Smooth muscle cell (in vitro differentiated cells): ENCODE results near the gene NBEAL2. TPM values are rescaled to one million over a fixed set of nuclear protein-coding genes. Genes with fewer than 3 reads are reported as not detected.
A peak's percentile ranks its signal among the peaks of the same experiment; 100 is the strongest.

Source experiments
- DNase-seq: peaks from one replicate; lab custom pipeline; 2025; ENCODE audit not compliant: unreplicated experiment; lab: John Stamatoyannopoulos, UW
- H2AFZ ChIP-seq: fragments of 200-600 bp; sonication (generic); 2 replicates; pipeline ENCODE4 v1.6.0; 2016; ENCODE audit warnings: antibody characterized with exemption, low read depth, mild to moderate bottlenecking
- H3F3A ChIP-seq: fragments of 200-600 bp; sonication (generic); 2 replicates; pipeline ENCODE4 v1.6.0; 2017; ENCODE audit warnings: antibody characterized with exemption, low read depth
- H3K27ac ChIP-seq: fragments of 200-600 bp; sonication (generic); 2 replicates; pipeline ENCODE4 v1.5.1; 2016; ENCODE audit warnings: low read depth, mild to moderate bottlenecking
- H3K27me3 ChIP-seq: fragments of 200-600 bp; sonication (generic); 2 replicates; pipeline ENCODE4 v1.6.1; 2016; ENCODE audit warnings: low read depth, mild to moderate bottlenecking
- H3K36me3 ChIP-seq: fragments of 200-600 bp; sonication (generic); 2 replicates; pipeline ENCODE4 v1.5.1; 2016; ENCODE audit warnings: low read depth
- H3K4me1 ChIP-seq: fragments of 200-600 bp; sonication (generic); 2 replicates; pipeline ENCODE4 v1.5.1; 2016; ENCODE audit warnings: low read depth
- H3K4me2 ChIP-seq: fragments of 200-600 bp; sonication (generic); 2 replicates; pipeline ENCODE4 v1.6.0; 2016; ENCODE audit warnings: mild to moderate bottlenecking
- H3K4me3 ChIP-seq: fragments of 200-600 bp; sonication (generic); 2 replicates; pipeline ENCODE4 v1.5.1; 2016; ENCODE audit warnings: mild to moderate bottlenecking
- H3K79me2 ChIP-seq: fragments of 200-600 bp; sonication (generic); 2 replicates; pipeline ENCODE4 v1.6.0; 2016; ENCODE audit warnings: low read depth, mild to moderate bottlenecking
- H3K9ac ChIP-seq: fragments of 200-600 bp; sonication (generic); 2 replicates; pipeline ENCODE4 v1.6.0; 2016; ENCODE audit warnings: low read depth
- H3K9me3 ChIP-seq: fragments of 200-600 bp; sonication (generic); replicated peaks from 2 replicates; pipeline ENCODE4 v1.5.1; 2016; ENCODE audit warnings: low read depth
- H4K20me1 ChIP-seq: fragments of 200-600 bp; sonication (generic); 2 replicates; pipeline ENCODE4 v1.6.0; 2016; ENCODE audit warnings: low read depth
- CTCF ChIP-seq: fragments of 200-600 bp; sonication (generic); IDR thresholded peaks from 2 replicates; pipeline ENCODE4 v1.5.1; 2017; ENCODE audit warnings: borderline replicate concordance, mild to moderate bottlenecking, antibody characterized with exemption; ENCODE audit not compliant: insufficient read depth, poor library complexity, severe bottlenecking
- WGBS: methylation state at CpG from one replicate; pipeline ENCODE4 v1.1.7; 2016; ENCODE audit warnings: low lambda C conversion rate; 5-methylcytosine and 5-hydroxymethylcytosine counted together
- polyA plus RNA-seq: library from polyadenylated mRNA; unstranded; fragments of >200 nt; fragmentation: Nextera tagmentation; extraction: Ambion mirVana; gene quantifications from 2 replicates; pipeline ENCODE4 v1.2.1, GENCODE V29; 2016
- total RNA-seq: library from RNA; depleted of rRNA; stranded (reverse); fragments of >200 nt; gene quantifications from 2 replicates; pipeline ENCODE4 v1.2.3, GENCODE V29; 2014

The NBEAL2 gene
- total and polyA plus RNA-seq, 2 experiments from 2014 or later: 4.1 to 11.9 TPM

DNA sequence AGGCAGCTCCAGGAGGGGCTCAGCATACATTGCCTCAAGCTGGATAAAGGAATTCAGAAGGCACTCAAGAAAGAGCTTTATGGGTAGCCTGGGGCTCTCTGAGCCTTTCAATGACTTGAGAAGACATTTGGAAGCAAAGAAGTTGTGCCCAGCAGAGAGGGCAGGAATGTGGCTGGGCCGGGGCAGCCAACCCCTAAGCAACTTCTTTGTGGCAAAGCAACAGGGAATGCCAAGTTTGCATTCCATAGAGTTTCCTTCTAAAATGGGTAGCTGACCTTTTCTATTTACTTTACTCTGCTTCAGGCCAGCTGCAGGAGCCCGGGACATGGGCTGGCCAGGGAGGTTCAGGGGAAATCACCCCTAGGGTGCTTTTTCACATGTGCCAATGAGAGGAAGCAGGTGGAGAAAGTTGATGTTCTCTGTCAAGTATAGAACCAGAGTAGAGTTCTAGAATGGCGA, 48.5 kb upstream of the NBEAL2 start:
- no peak overlapping the region for H3K9ac ChIP-seq

GRCh38 chr3:46931631-46932331, 47.7 kb upstream of the NBEAL2 start:
- Histone ChIP-seq H3K79me2 (peaks cover 43% of the 10 kb centered on the region), H2AFZ (no peak overlapping the region), H4K20me1 (peaks cover 89% of the 10 kb centered on the region), H3K36me3 (no peaks in the 10 kb centered on the region), H3K27ac (peak overlapping the region; percentile 48), H3K4me3 (no peak overlapping the region), H3K4me2 (peak overlapping the region; percentile 58), H3K4me1 (peaks cover 13% of the 10 kb centered on the region), H3K27me3 (no peaks in the 10 kb centered on the region), H3K9ac (peak overlapping the region; percentile 6), H3K9me3 (no peaks in the 10 kb centered on the region), H3F3A (peaks cover 10% of the 10 kb centered on the region)
- TF ChIP-seq CTCF: no peak
- no peak for DNase-seq
- WGBS: 55% methylated on average over 6 of the region's 6 CpGs

More for the DNA sequence above, 48.5 kb upstream of the NBEAL2 start:
- H2AFZ ChIP-seq: no peak overlapping the region
- no peak overlapping the region for H3K4me3 ChIP-seq
- no peak overlapping the region for H3K4me2 ChIP-seq
- TF ChIP-seq CTCF: no peak
- DNase-seq: no peak
- H3K79me2 ChIP-seq: peaks cover 43% of the 10 kb centered on the region
- H4K20me1 ChIP-seq: peaks cover 89% of the 10 kb centered on the region
- peaks cover 4% of the 10 kb centered on the region for H3F3A ChIP-seq
- H3K27me3 ChIP-seq: no peaks in the 10 kb centered on the region
- no peaks in the 10 kb centered on the region for H3K36me3 ChIP-seq
- H3K9me3 ChIP-seq: no peaks in the 10 kb centered on the region
- H3K4me1 ChIP-seq: peaks cover 10% of the 10 kb centered on the region
- WGBS: 86% methylated on average over 3 of the region's 3 CpGs
- peak overlapping the region; percentile 10 for H3K27ac ChIP-seq

GRCh38 chr3:46932455-46933225, 46.8 kb upstream of the NBEAL2 start:
- Histone ChIP-seq H3F3A (peaks cover 10% of the 10 kb centered on the region), H2AFZ (no peak overlapping the region), H3K4me1 (peaks cover 13% of the 10 kb centered on the region), H3K9ac (no peak overlapping the region), H3K27me3 (no peaks in the 10 kb centered on the region), H3K79me2 (peaks cover 40% of the 10 kb centered on the region), H3K27ac (peak overlapping the region; percentile 48), H3K4me3 (no peak overlapping the region), H3K9me3 (no peaks in the 10 kb centered on the region), H3K4me2 (peak overlapping the region; percentile 58), H3K36me3 (no peaks in the 10 kb centered on the region), H4K20me1 (peaks cover 88% of the 10 kb centered on the region)
- TF ChIP-seq CTCF: no peak
- 83% methylated on average over 7 of the region's 7 CpGs for WGBS
- no peak for DNase-seq
